ELF-1 (cell line): ENCODE results near the gene ELFN2.
A peak's percentile ranks its signal among the peaks of the same experiment; 100 is the strongest.

Source experiments
- DNase-seq: peaks from one replicate; pipeline ENCODE4 v3.0.0-alpha.2; 2016; ENCODE audit warnings: low read depth, low spot score

The ELFN2 gene

GRCh38 chr22:37455896-37456295 lies 28.6 kb upstream of the ELFN2 start:
- DNase-seq, result peak; percentile 25

- peak; percentile 42 for DNase-seq
Observed at GRCh38 chr22:37454857-37455686, 27.8 kb upstream of the ELFN2 start.

GRCh38 chr22:37453696-37454095 lies 26.4 kb upstream of the ELFN2 start:
- no peak for DNase-seq

- no peak for DNase-seq
Observed at GRCh38 chr22:37451218-37451617, 23.9 kb upstream of the ELFN2 start.

GRCh38 chr22:37449331-37450001 lies 22.2 kb upstream of the ELFN2 start:
- no peak for DNase-seq

- no peak for DNase-seq
Observed at GRCh38 chr22:37448516-37449127, 21.3 kb upstream of the ELFN2 start.

- no peak for DNase-seq
Observed at GRCh38 chr22:37445501-37445900, 18.2 kb upstream of the ELFN2 start.

- no peak for DNase-seq
Observed at GRCh38 chr22:37443977-37444376, 16.7 kb upstream of the ELFN2 start.

GRCh38 chr22:37443086-37443485 lies 15.8 kb upstream of the ELFN2 start:
- DNase-seq, result no peak

GRCh38 chr22:37442537-37442936 lies 15.3 kb upstream of the ELFN2 start:
- DNase-seq, result no peak

- DNase-seq, result no peak
Observed at GRCh38 chr22:37442135-37442534, 14.9 kb upstream of the ELFN2 start.

- DNase-seq, result no peak
Observed at GRCh38 chr22:37440875-37441274, 13.6 kb upstream of the ELFN2 start.

GRCh38 chr22:37439347-37439746 lies 12.1 kb upstream of the ELFN2 start:
- DNase-seq, result no peak

GRCh38 chr22:37435970-37436603 lies 8.8 kb upstream of the ELFN2 start:
- no peak for DNase-seq

GRCh38 chr22:37433786-37434185 lies 6.5 kb upstream of the ELFN2 start:
- DNase-seq, result no peak

- no peak for DNase-seq
Observed at GRCh38 chr22:37432708-37433054, 5.4 kb upstream of the ELFN2 start.

- DNase-seq, result no peak
Observed at GRCh38 chr22:37431801-37432707, 4.8 kb upstream of the ELFN2 start.

GRCh38 chr22:37431366-37431765 lies 4.1 kb upstream of the ELFN2 start:
- DNase-seq, result no peak

- DNase-seq, result no peak
Observed at GRCh38 chr22:37430941-37431340, 3.7 kb upstream of the ELFN2 start.

GRCh38 chr22:37428649-37429586 lies 1.6 kb upstream of the ELFN2 start:
- peak; percentile 79 for DNase-seq
